Activated CD4-positive, CD25-positive, alpha-beta regulatory T cell treated with anti-CD3 and anti-CD28 coated beads, Interleukin-2, amount 50 U/mL, for 16 hours (primary cell): Measurements from ENCODE around the gene PDCD1LG2.
A peak's percentile ranks its signal among the peaks of the same experiment; 100 is the strongest.

Source experiments
- DNase-seq: peaks from one replicate; pipeline ENCODE4 v3.0.0-alpha.2; 2020; ENCODE audit warnings: low read depth, low spot score

The PDCD1LG2 gene

GRCh38 chr9:5531101-5531882 lies 21.0 kb downstream of the PDCD1LG2 start:
- DNase-seq, result no peak

GRCh38 chr9:5532306-5532705 lies 22.0 kb downstream of the PDCD1LG2 start:
- DNase-seq, result no peak

- no peak for DNase-seq
These were observed 22.5 kb downstream of the PDCD1LG2 start for GRCh38 chr9:5532790-5533189.

- no peak for DNase-seq
These were observed 26.4 kb downstream of the PDCD1LG2 start for GRCh38 chr9:5536684-5537083.

- DNase-seq, result no peak
These were observed 33.8 kb downstream of the PDCD1LG2 start for GRCh38 chr9:5543875-5544702.

- DNase-seq, result no peak
These were observed 39.6 kb downstream of the PDCD1LG2 start for GRCh38 chr9:5549658-5550650.

GRCh38 chr9:5551368-5552150 lies 41.2 kb downstream of the PDCD1LG2 start:
- no peak for DNase-seq

GRCh38 chr9:5552301-5552700 lies 42.0 kb downstream of the PDCD1LG2 start:
- DNase-seq, result no peak

- DNase-seq, result no peak
These were observed 42.9 kb downstream of the PDCD1LG2 start for GRCh38 chr9:5553211-5553610.

- DNase-seq, result no peak
These were observed 43.9 kb downstream of the PDCD1LG2 start for GRCh38 chr9:5554254-5554653.

- no peak for DNase-seq
These were observed 45.9 kb downstream of the PDCD1LG2 start for GRCh38 chr9:5556101-5556705.

- peak; percentile 5 for DNase-seq
These were observed 47.6 kb downstream of the PDCD1LG2 start for GRCh38 chr9:5557606-5558587.

GRCh38 chr9:5559659-5560058 lies 49.3 kb downstream of the PDCD1LG2 start:
- no peak for DNase-seq

- no peak for DNase-seq
These were observed 50.2 kb downstream of the PDCD1LG2 start for GRCh38 chr9:5560443-5561100.

GRCh38 chr9:5561828-5562488 lies 51.6 kb downstream of the PDCD1LG2 start:
- DNase-seq, result no peak

GRCh38 chr9:5562806-5563416 lies 52.6 kb downstream of the PDCD1LG2 start:
- DNase-seq, result no peak

- no peak for DNase-seq
These were observed 53.1 kb downstream of the PDCD1LG2 start for GRCh38 chr9:5563417-5563815.

- DNase-seq, result no peak
These were observed 53.6 kb downstream of the PDCD1LG2 start for GRCh38 chr9:5563886-5564285.
